SHP77 (cell line): Measurements from ENCODE around the gene INSIG1.

Experiments used
- DNase-seq, 2 experiments: peaks; one replicate each; lab custom pipeline; 2025; lab: John Stamatoyannopoulos, UW

Gene INSIG1

GRCh38 chr7:155297517-155298287, at the start of gene INSIG1:
INSIG1 (plus strand) TSS chr7:155297878; CDS start chr7:155298286, 408 bp downstream.
- peak; percentile 67 to 76 for DNase-seq

GRCh38 chr7:155248366-155248756, 49.3 kb upstream of the INSIG1 start:
- DNase-seq: no peak

- no peak for DNase-seq
Observed at GRCh38 chr7:155251831-155252230, 45.8 kb upstream of the INSIG1 start.

- no peak for DNase-seq
Observed at GRCh38 chr7:155252444-155252887, 45.2 kb upstream of the INSIG1 start.

GRCh38 chr7:155252892-155253501, 44.7 kb upstream of the INSIG1 start:
- no peak for DNase-seq

- no peak for DNase-seq
Observed at GRCh38 chr7:155254018-155254417, 43.7 kb upstream of the INSIG1 start.

GRCh38 chr7:155255071-155255470, 42.6 kb upstream of the INSIG1 start:
- no peak for DNase-seq

GRCh38 chr7:155255621-155256020, 42.1 kb upstream of the INSIG1 start:
- no peak for DNase-seq

GRCh38 chr7:155256081-155256760, 41.5 kb upstream of the INSIG1 start:
- DNase-seq: no peak

GRCh38 chr7:155256761-155257481, 40.8 kb upstream of the INSIG1 start:
- no peak for DNase-seq

- DNase-seq: no peak
Observed at GRCh38 chr7:155257482-155258225, 40.0 kb upstream of the INSIG1 start.

GRCh38 chr7:155258226-155258560, 39.5 kb upstream of the INSIG1 start:
- no peak for DNase-seq

- DNase-seq: peak in 1 of 2 experiments; percentile 31
Observed at GRCh38 chr7:155259866-155260497, 37.7 kb upstream of the INSIG1 start.

- no peak for DNase-seq
Observed at GRCh38 chr7:155260498-155260872, 37.2 kb upstream of the INSIG1 start.

- no peak for DNase-seq
Observed at GRCh38 chr7:155261031-155261985, 36.4 kb upstream of the INSIG1 start.

GRCh38 chr7:155262031-155262430, 35.6 kb upstream of the INSIG1 start:
- DNase-seq: no peak

- no peak for DNase-seq
Observed at GRCh38 chr7:155263051-155263450, 34.6 kb upstream of the INSIG1 start.

- no peak for DNase-seq
Observed at GRCh38 chr7:155263581-155264143, 34.0 kb upstream of the INSIG1 start.

- DNase-seq: no peak
Observed at GRCh38 chr7:155265144-155265543, 32.5 kb upstream of the INSIG1 start.

- no peak for DNase-seq
Observed at GRCh38 chr7:155265961-155266360, 31.7 kb upstream of the INSIG1 start.
